KG1 (cell line): ENCODE results near the gene AADACL4.
"Not testable (repeated sequence)": the region's sequence is repeated elsewhere in the genome, so short reads cannot be mapped to it uniquely, and the experiment has no call there.

ENCODE experiments used
- DNase-seq: peaks from one replicate; lab custom pipeline; 2025; lab: John Stamatoyannopoulos, UW

AADACL4 gene

DNA sequence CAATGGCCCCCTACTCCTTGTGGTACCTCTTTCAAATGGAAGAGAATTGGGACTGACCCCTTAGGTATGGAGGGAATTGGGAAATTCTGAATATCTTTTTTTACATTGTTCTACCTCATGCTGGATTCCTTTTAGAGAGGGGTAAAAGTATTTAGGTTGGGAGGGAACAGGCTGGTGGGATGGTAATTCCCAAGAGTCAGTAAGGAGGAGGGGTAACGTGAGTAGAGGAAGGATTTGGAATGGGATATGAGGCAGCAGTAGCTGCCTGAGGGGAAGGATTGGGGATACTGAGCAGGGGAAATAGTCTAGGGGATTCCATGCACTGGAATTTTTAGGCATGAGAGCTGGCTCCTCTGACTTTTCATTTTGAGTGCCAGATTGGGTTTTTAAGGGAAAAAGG, 68.2 kb downstream of the AADACL4 start:
- DNase-seq = no peak

DNA sequence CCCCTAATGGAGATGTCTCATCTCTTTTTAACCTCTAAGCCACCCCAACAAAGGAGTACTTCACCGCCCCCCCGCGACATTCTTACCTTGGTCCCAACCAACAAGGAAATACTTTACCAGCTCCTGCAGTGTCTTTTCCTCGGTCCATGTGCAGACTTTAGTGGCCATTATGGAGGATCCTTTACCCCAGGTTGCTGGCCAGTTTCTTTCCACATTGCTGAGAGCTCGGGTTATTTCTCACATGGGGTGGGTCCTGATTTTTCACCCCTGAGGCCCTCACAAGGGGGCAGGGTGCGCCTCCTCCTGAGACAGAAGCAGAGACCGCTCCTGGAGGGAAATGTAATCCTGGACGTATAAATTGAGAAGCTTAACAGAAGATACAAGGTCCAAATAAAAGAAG, 69.0 kb downstream of the AADACL4 start:
- no peak for DNase-seq

DNA sequence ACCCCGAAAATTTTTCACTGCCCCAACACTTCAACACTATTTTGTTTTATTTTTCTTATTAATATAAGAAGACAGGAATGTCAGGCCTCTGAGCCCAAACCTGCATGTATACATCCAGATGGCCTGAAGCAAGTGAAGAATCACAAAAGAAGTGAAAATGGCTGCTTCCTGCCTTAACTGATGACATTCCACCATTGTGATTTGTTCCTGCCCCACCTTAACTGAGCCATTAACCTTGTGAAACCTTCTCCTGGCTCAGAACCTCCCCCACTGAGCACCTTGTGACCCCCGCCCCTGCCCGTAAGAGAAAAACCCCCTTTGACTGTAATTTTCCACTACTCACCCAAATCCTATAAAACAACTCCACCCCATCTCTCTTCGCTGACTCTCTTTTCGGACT, 69.8 kb downstream of the AADACL4 start:
- DNase-seq = not testable (repeated sequence)

DNA sequence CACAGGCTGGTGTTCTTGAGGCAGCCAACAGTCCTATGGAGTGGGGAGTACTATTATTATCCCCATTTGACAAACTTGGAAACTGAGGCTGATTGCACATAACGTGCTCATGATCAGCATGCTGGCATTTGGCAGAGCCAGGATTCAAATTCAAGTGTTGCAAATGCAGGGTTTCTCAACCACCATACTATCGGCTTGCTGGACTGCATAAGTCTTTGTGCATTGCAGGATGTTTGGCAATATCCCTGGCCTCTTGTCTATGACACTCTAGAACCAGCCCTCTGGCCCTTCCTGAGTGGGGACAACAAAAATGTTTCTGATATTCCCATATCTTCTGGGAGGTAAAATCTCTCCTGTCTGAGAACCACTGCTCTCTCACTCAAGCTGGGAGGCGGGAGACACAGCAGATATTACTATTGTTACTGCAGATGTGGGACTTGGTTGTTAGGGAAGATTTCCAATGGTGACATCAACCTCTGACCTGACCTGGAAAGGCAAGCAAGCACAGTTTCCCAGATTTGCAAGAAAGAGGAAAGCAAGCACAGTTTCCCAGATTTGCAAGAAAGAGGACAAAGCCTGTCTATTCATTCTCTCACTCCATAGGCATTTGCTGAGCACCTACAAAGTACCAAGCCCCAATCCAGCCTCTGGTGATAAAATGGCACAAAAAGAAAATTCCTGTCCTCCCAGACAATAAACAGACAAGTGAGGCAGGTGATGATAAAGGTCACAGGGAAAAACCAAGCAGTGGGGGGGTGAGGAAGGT, 71.0 kb downstream of the AADACL4 start:
- DNase-seq = no peak

DNA sequence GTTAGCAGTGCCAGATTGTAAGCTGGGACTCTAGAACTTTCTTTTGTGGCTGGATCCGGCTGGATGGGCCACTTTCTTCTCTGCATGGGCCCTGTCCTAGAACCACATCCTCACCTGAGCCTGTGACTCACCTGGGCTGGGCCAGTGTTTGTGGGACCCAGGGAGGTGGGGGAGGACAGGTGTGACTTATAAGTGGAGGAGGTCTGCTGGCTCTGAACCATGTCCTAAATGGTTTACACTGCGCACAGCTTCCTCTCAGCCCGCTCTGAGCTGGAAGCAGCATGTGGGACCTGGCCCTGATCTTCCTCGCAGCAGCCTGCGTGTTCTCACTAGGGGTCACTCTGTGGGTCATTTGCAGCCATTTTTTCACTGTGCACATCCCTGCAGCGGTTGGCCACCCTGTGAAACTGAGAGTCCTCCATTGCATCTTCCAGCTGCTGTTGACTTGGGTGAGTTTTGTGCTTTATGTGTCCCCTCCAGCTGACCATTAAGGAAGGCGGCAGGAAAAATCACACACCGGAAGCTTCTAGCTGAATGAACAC, 72.1 kb downstream of the AADACL4 start, which contains the start of gene AADACL3:
AADACL3 (plus strand) TSS at position 215 of the 542 bp plus-strand sequence; CDS start at position 282, 67 bp downstream.
- no peak for DNase-seq
